PC-9 (cell line): ENCODE data around the gene MOGAT2. TPM values are rescaled to one million over a fixed set of nuclear protein-coding genes. Genes with fewer than 3 reads are reported as not detected.

Experiments
- BruUV-seq: library from RNA; stranded (reverse); fragments of 400-500 nt; replicated peaks from 2 replicates; lab custom pipeline; 2021; lab: Mats Ljungman, UMichigan
- CTCF ChIA-PET: fragments of 300-600 bp; sonication (Branson Sonifier 250); formaldehyde crosslinking; loops from one replicate; lab custom pipeline; 2022; ENCODE audit warnings: antibody characterized with exemption; lab: Charles Lee
- POLR2A ChIA-PET: fragments of 300-600 bp; sonication (Branson Sonifier 250); formaldehyde crosslinking; loops from one replicate; lab custom pipeline; 2022; ENCODE audit warnings: antibody characterized with exemption; ENCODE audit not compliant: unreplicated experiment; lab: Charles Lee
- DNase-seq, 2 experiments: peaks; one replicate each; pipeline versions ENCODE4 v3.0.0 to v3.0.0-alpha.2; 2015 to 2022; ENCODE audit warnings: mixed read lengths in 1 of 2
- H2AFZ ChIP-seq: fragments of 200-600 bp; sonication (generic); 2 replicates; pipeline ENCODE4 v1.8.1; 2017; ENCODE audit warnings: antibody characterized with exemption
- H3F3A ChIP-seq: fragments of 200-600 bp; sonication (generic); 2 replicates; pipeline ENCODE4 v1.8.1; 2017; ENCODE audit warnings: antibody characterized with exemption, mild to moderate bottlenecking, low read depth; ENCODE audit not compliant: insufficient read depth
- H3K27ac ChIP-seq: fragments of 200-600 bp; sonication (generic); 2 replicates; pipeline ENCODE4 v1.6.1; 2016; ENCODE audit warnings: mixed run types
- H3K27me3 ChIP-seq: fragments of 200-600 bp; sonication (generic); 2 replicates; pipeline ENCODE4 v1.6.1; 2016; ENCODE audit warnings: low read depth, mixed run types; ENCODE audit not compliant: insufficient read depth
- H3K36me3 ChIP-seq: fragments of 200-600 bp; sonication (generic); 2 replicates; pipeline ENCODE4 v1.6.1; 2016; ENCODE audit warnings: low read depth, mixed run types
- H3K4me1 ChIP-seq: fragments of 200-600 bp; sonication (generic); replicated peaks from 2 replicates; pipeline ENCODE4 v1.6.1; 2016; ENCODE audit warnings: mixed run types; ENCODE audit not compliant: insufficient read depth
- H3K4me2 ChIP-seq: fragments of 200-600 bp; sonication (generic); 2 replicates; pipeline ENCODE4 v1.6.1; 2017; ENCODE audit warnings: mixed run types
- H3K4me3 ChIP-seq: fragments of 200-600 bp; sonication (generic); 2 replicates; pipeline ENCODE4 v1.6.1; 2016; ENCODE audit warnings: mixed run types
- H3K79me2 ChIP-seq: fragments of 200-600 bp; sonication (generic); 2 replicates; pipeline ENCODE4 v1.6.1; 2017; ENCODE audit warnings: low read depth, mixed run types
- H3K9me2 ChIP-seq: fragments of 200-600 bp; sonication (generic); 2 replicates; pipeline ENCODE4 v1.8.1; 2017; ENCODE audit warnings: mild to moderate bottlenecking; ENCODE audit not compliant: insufficient read depth
- H3K9me3 ChIP-seq: fragments of 200-600 bp; sonication (generic); 2 replicates; pipeline ENCODE4 v1.8.1; 2016; ENCODE audit warnings: low read depth; ENCODE audit not compliant: insufficient read depth
- H4K20me1 ChIP-seq: fragments of 200-600 bp; sonication (generic); 2 replicates; pipeline ENCODE4 v1.8.1; 2017; ENCODE audit not compliant: insufficient read depth
- EZH2 ChIP-seq: fragments of 200-600 bp; sonication (generic); IDR thresholded peaks from 2 replicates; pipeline ENCODE4 v1.8.0; 2017; ENCODE audit warnings: antibody characterized with exemption, low read depth
- intact Hi-C: fragments of 100-400 bp; cut with micrococcal nuclease; formaldehyde crosslinking; loops from one replicate; pipeline ENCODE4 v1.10.0; 2022; ENCODE audit not compliant: unreplicated experiment
- total RNA-seq: library from RNA; stranded (reverse); gene quantifications from 2 replicates; pipeline ENCODE4 v1.2.3, GENCODE V29; 2021
- TF ChIP-seq, protein P1 (sequence below): fragments of 200-600 bp; sonication (generic); conservative IDR thresholded peaks from 2 replicates; pipeline ENCODE4 v1.6.1; 2017; ENCODE audit warnings: mixed run types, antibody characterized with exemption, mild to moderate bottlenecking, moderate library complexity

Gene MOGAT2
- total RNA-seq, 1 experiment from 2014 or later: not detected

DNA sequence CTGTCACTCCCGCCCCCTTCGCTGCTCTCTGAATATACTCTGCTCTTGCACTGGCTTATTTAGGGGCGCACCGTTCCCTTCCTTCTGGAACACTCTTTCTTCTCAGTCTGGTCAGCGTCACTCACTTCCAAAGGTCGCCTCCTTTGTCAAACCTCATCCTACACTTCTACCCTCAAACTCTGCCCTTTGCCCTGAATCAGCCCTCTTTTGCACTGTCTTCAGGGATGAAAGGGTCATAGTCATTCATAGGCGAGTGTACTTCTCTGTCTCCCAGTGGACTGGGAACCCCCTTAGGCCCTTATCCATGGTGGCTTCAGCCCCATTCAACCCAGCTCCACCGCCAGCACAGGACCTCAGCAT, 15.4 kb downstream of the MOGAT2 start:
- Histone ChIP-seq H3K9me2 (no peaks in the 10 kb centered on the region), H3K9me3 (no peaks in the 10 kb centered on the region), H3K4me2 (no peak overlapping the region; the same call in 1 of the 2 replicates), H3K36me3 (no peaks in the 10 kb centered on the region), H3K27me3 (no peaks in the 10 kb centered on the region), H4K20me1 (no peaks in the 10 kb centered on the region), H3F3A (peaks cover 4% of the 10 kb centered on the region; the same call in 1 of the 2 replicates), H3K27ac (no peak overlapping the region; the same call in 1 of the 2 replicates), H3K4me1 (peaks cover 25% of the 10 kb centered on the region), H3K4me3 (no peak overlapping the region), H2AFZ (no peak overlapping the region), H3K79me2 (no peaks in the 10 kb centered on the region)
- BruUV-seq: no TSS peak
- intact Hi-C loops: no loop called here
- ChIA-PET POLR2A (no interaction called here), CTCF (no interaction called here)
- no peak for DNase-seq
- TF ChIP-seq EZH2: no peak

DNA sequence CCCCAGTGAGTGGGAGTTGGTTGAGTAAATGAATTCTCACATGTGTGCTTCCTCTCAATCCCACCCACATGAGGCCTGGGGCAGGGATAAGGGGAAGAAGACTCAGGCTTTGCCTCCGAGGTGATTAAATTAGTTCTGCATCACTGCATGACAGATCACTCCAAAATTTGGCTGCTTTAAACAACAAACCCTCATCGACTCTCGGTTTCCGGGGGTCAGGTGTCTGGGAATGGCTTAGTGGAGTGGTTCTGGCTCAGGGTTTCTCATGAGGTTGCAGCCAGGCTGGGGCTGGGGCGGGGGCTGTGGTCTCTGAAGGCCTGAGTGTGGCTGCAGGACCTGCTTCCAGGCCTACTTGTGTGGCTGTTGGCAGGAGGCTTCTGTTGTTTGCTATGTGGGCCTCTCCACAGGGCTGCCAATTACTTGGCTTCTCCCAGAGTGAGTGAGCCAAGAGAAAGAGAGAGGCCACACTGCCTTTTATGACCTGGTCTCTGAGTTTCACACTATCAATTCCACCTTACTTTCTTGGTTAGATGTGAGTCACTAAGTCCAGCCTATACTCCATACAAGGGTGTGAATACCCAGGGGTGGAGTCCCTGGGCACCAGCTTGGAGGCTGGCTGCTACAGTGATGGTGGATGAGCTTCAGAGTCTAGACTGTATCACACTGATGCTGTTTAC, 15.9 kb downstream of the MOGAT2 start:
- Histone ChIP-seq H3K4me3 (no peak overlapping the region), H3K9me2 (no peaks in the 10 kb centered on the region), H3K36me3 (no peaks in the 10 kb centered on the region), H3K27ac (peak overlapping the region; percentile 24; the same call in 1 of the 2 replicates), H3K4me2 (peak overlapping the region; percentile 5; the same call in 1 of the 2 replicates), H3K27me3 (no peaks in the 10 kb centered on the region), H3K4me1 (peaks cover 25% of the 10 kb centered on the region), H4K20me1 (no peaks in the 10 kb centered on the region), H3F3A (peaks cover 4% of the 10 kb centered on the region; the same call in 1 of the 2 replicates), H2AFZ (no peak overlapping the region), H3K79me2 (no peaks in the 10 kb centered on the region), H3K9me3 (no peaks in the 10 kb centered on the region)
- CTCF ChIA-PET: no interaction called here
- intact Hi-C loops: no loop called here
- no TSS peak for BruUV-seq
- DNase-seq: peak in 1 of 2 experiments; percentile 73
- POLR2A ChIA-PET: no interaction called here
- no peak for TF ChIP-seq EZH2
- TF ChIP-seq, protein P1, sequence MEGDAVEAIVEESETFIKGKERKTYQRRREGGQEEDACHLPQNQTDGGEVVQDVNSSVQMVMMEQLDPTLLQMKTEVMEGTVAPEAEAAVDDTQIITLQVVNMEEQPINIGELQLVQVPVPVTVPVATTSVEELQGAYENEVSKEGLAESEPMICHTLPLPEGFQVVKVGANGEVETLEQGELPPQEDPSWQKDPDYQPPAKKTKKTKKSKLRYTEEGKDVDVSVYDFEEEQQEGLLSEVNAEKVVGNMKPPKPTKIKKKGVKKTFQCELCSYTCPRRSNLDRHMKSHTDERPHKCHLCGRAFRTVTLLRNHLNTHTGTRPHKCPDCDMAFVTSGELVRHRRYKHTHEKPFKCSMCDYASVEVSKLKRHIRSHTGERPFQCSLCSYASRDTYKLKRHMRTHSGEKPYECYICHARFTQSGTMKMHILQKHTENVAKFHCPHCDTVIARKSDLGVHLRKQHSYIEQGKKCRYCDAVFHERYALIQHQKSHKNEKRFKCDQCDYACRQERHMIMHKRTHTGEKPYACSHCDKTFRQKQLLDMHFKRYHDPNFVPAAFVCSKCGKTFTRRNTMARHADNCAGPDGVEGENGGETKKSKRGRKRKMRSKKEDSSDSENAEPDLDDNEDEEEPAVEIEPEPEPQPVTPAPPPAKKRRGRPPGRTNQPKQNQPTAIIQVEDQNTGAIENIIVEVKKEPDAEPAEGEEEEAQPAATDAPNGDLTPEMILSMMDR: no peak

DNA sequence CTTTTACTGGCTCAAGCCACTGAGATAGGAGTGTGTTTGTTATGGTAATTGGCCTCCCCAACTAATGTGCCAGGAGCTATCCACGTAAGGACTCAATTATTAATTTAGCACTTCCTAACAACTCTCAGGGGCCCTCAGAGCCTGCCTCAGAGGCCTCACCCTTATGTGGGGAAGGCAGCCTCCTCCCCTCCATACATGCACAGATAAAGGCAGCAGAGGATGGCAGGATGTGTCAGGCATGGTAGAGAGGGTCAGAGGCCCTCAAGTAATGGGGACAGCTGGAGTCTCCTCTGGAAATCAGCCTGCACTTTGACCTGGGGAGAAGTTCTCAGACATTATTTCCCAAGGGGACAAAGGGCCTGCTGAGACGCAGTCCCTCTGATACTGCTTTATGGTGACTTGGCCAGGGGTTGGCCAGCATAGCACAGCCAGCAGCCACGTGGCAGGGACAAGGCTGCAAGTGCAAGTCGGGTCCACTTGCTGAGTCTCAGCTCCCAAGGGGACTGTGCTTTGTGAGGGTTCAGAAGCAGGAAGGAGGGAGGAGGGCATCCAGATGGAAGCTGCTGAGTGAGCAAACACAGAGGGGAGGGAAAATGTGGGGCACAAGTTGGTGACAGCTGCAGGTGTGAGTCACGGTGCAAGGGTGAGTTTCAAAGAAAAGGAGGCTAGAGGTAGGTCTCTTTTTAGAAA, 17.0 kb downstream of the MOGAT2 start:
- TF ChIP-seq, protein P1: no peak
- TF ChIP-seq EZH2: no peak
- ChIA-PET CTCF (no interaction called here), POLR2A (no interaction called here)
- Histone ChIP-seq H3K4me2 (peak overlapping the region; percentile 37), H3K9me2 (no peaks in the 10 kb centered on the region), H3F3A (peaks cover 4% of the 10 kb centered on the region; the same call in 1 of the 2 replicates), H3K79me2 (no peaks in the 10 kb centered on the region), H3K36me3 (no peaks in the 10 kb centered on the region), H3K9me3 (no peaks in the 10 kb centered on the region), H3K4me1 (peaks cover 25% of the 10 kb centered on the region), H3K27me3 (no peaks in the 10 kb centered on the region), H4K20me1 (no peaks in the 10 kb centered on the region), H2AFZ (no peak overlapping the region), H3K27ac (no peak overlapping the region), H3K4me3 (no peak overlapping the region)
- intact Hi-C loops: no loop called here
- no TSS peak for BruUV-seq
- peak in 1 of 2 experiments; percentile 60 for DNase-seq
